ENCODE measurements around the gene MS4A3.
A peak's percentile ranks its signal among the peaks of the same experiment; 100 is the strongest.
"Not testable (repeated sequence)": the region's sequence is repeated elsewhere in the genome, so short reads cannot be mapped to it uniquely, and the experiment has no call there.

The MS4A3 gene, protein sequence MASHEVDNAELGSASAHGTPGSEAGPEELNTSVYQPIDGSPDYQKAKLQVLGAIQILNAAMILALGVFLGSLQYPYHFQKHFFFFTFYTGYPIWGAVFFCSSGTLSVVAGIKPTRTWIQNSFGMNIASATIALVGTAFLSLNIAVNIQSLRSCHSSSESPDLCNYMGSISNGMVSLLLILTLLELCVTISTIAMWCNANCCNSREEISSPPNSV

DNA sequence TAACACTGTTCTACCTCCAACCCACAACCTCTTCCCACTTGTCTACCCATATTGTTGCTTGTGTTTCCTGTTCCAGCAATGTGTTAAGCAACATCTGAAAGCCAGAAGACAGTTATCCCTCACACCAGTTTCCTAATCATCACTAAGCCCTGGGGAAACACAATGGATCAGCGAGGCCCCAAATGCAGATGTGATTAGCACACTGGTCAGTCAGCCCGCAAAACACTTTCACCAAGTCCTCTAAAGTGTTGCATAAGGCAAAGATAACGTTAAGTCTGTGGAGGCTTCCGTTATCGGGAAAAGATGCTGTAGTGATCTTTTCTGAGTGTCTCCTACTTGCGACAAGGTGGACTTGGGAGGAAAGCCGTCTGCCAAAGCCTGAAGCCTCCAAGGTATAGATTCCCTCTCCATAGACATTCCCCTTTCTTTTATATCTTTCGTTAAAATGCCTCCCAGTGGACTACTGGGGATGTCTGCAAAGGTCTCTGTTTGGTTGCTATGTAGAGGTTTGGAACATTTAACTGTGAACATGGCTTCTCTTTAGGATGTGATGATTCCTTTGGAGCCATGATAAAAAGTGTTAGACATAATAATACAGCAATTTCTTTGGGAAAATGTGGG is at the start of gene MS4A3:
Gene MS4A3 (plus strand): TSS at position 317 of the 621 bp plus-strand sequence. CDS start 4,496 bp downstream, outside the sequence.
- DNase-seq: no peak

DNA sequence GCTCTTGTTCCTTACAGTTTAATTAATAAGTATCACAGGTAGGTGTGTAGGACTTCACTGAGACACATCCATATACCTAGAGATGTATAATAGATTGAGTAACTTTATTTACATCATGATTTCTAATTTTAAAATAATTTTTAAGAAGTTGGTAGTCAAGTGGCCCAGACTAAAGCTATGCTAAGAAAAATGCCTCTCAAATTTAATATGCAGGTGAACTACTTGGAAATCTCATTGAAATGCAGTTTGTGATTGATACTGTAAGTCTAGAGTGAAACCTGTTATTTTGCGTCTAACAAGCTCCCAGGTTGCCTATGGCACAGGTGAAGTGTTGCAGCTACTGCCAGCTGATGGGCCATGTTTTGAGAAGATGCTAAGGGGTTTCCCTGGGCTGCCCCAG is 39.6 kb upstream of the MS4A3 start, which contains the start of gene OOSP4B:
Gene OOSP4B (plus strand): TSS at position 301 of the 400 bp plus-strand sequence.
- no peak for DNase-seq

DNA sequence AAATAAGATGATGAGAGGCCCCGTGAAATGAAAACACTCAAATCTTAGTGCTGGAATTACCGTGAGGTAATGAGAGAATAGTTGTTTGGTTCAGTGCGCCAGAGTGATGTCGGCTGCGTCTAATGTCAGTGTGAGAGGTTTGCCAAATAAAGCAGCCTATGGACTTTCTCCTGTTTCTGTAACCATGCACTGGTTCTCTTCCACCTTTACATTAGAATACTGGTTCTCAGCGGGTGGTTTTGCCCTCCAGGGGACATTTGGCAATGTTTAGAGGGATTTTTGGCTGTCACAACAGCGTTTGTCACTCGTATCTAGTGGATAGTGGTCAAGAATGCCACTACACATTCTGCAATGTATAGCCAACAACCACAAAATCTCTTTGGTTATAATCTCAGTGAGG is 38.4 kb upstream of the MS4A3 start:
- DNase-seq: no peak

DNA sequence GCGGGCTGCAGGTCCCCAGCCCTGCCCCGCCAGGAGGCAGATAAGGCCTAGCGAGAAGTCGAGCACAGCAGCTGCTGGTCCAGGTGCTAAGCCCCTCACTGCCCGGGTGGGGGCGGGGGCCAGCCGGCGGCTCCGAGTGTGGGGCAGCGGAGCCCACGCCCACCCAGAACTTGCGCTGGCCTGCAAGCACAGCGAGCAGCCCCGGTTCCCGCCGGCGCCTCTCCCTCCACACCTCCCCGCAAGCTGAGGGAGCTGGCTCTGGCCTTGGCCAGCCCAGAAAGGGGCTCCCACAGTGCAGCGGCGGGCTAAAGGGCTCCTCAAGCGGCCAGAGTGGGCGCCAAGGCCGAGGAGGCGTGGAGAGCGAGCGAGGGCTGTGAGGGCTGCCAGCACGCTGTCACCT is 36.1 kb upstream of the MS4A3 start:
- not testable (repeated sequence) for DNase-seq

DNA sequence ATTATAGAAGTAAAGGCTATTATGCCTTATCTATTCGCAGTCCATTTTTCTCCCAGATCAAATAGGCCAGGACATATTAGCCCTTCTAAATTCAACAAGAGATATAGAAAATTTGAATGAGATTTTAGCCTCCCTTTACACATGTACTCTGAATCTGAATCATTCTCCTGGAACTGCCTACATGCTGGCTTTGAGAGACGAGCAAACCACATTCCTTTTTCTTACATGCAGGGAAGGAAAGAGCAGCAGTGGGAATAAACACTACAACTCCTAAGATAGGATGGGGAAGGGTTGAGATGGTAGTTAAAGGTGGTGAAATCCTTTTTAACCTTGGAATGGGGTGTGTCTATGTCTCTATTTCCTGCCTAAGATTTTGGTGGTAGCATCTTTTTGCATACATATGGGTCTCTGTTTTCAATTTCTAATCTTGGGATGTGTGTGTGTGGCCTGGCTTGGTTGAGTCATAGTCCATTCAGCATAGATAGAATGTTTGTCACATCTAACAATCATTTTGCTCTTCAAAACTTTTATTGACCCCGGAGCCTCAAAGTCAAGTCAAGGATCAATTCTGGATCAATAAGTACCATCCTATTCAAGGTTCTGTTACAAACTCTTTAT is 27.3 kb upstream of the MS4A3 start:
- no peak for DNase-seq

DNA sequence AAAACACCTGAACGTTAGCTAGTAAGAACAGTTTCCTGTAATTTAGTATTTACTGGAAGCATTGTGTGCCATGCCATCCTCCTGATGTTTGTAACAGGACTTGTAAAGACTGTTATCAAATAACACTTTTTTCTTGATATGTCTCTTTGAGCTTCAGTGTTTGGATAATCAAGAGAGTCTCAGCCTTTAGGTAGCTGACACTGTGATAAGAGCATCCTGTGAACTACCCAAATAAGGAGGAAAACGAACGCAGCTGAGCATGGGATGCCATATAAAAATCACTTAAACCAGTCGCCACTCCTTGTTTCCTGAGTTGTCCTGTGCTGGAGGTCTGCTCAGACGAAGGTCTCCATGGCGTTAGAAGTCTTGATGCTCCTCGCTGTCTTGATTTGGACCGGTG is 16.4 kb upstream of the MS4A3 start, which contains the start of gene OOSP2:
Gene OOSP2 (plus strand): TSS at position 301 of the 400 bp plus-strand sequence. CDS start 51 bp downstream, at position 352.
- DNase-seq: no peak

DNA sequence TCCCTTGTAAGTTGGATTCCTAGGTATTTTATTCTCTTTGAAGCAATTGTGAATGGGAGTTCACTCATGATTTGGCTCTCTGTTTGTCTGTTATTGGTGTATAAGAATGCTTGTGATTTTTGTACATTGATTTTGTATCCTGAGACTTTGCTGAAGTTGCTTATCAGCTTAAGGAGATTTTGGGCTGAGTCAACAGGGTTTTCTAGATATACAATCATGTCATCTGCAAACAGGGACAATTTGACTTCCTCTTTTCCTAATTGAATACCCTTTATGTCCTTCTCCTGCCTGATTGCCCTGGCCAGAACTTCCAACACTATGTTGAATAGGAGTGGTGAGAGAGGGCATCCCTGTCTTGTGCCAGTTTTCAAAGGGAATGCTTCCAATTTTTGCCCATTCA is 6.0 kb upstream of the MS4A3 start:
- DNase-seq: not testable (repeated sequence)

DNA sequence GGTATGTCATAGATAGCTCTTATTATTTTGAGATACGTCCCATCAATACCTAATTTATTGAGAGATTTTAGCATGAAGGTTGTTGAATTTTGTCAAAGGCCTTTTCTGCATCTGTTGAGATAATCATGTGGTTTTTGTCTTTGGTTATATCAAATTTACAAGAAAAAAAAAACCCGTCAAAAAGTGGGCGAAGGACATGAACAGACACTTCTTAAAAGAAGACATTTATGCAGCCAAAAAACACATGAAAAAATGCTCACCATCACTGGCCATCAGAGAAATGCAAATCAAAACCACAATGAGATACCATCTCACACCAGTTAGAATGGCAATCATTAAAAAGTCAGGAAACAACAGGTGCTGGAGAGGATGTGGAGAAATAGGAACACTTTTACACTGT is 5.6 kb upstream of the MS4A3 start:
- not testable (repeated sequence) for DNase-seq

DNA sequence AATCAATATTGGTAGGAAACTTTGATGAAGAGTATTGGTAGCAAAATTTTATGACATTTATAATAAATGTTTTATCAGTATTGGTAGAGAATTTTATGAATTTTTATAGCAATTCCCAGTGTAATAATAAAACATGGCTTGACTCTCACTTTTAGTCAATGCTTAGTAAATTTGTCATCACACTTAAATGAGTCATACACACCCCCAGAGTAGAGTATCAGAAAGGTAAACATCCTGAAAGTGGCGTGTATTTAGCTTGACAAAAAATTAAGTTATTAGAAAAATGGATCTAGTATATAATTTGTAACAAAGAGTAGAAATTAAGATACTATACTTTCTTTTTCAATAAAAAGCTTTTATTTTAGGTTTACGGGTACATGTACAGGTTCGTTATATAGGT is 2.6 kb downstream of the MS4A3 start:
- DNase-seq: no peak

DNA sequence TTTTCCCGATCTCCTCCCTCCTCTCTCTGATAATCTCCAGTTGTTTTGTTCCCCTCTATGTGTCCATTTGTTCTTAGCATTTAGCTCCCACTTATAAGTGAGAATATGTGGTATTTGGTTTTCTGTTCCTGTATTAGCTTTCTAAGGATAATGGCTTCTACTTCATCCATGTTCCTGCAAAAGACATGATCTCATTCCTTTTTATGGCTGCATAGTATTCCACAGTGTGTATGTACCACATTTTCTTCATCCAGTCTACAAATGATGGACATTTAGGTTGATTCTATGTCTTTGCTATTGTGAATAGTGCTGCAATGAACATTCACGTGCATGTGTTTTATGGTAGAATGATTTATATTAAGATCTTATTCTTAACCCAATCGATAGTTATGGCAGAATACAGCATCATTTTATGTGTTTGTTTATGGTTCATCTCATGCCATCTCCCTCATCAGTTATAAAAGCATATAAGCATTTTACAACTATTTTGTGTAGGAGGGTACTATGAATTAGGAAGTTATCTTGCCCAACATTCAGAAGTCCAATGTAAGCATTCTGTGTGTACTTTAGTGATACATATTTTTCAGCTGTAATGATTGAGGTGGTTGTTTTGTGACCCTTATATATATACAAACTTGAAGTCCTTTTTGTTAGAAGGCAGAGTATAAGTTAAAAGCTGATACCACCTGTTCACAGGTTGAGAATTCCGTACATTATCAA is 3.2 kb downstream of the MS4A3 start:
- no peak for DNase-seq

DNA sequence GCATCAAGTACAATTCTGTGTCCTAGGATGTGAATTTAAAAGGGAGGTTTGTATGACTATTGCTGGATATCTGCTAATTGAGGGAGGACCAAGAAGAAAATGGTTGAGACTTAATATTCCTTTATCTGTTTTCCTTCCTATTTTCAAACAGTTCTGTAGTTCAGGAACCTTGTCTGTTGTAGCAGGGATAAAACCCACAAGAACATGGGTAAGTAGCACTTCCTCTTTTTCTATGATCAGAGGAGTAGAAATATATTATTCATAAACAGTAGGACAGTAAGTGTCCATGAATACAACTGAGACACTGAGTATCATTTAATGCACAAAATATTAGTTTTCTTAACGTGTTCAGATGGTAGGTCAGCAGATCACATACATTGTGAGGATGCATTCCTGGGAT is 7.6 kb downstream of the MS4A3 start:
- DNase-seq: peak in 1 of 2 donors; percentile 16

DNA sequence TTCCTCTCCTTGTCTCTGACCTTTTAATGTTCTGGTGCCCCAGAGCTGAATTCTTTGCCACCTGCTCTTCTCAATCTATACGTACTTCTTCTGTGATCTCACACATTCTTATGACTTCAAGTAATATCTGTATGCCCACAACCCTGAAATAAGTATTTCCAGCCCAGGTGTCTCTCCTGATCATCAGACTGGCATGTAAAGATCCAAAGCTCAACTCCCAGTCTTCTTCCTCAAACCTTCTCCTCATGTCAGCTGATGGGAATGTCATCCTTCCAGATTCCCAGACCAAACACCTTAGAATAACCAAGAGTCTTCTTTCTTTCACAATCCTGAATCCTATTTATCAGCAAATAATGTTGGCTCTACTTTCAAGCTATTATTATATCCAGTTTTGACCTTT is 9.3 kb downstream of the MS4A3 start:
- DNase-seq: no peak

DNA sequence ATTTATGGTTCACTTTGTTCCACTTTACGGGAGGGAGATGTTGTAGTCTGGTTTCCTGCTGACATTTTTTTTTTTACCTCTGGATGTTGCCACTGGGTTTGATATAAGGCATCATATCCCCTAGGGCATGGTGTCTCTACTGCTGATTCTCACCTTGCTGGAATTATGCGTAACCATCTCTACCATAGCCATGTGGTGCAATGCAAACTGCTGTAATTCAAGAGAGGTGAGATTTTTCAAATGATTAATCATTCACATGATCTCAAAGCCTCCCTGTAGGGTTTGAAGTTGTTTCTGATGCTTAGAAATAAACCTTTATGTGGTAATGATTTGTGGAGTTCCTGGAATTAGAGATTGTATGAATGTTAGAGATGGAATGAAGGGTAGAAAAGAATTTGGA is 13.0 kb downstream of the MS4A3 start:
- no peak for DNase-seq

DNA sequence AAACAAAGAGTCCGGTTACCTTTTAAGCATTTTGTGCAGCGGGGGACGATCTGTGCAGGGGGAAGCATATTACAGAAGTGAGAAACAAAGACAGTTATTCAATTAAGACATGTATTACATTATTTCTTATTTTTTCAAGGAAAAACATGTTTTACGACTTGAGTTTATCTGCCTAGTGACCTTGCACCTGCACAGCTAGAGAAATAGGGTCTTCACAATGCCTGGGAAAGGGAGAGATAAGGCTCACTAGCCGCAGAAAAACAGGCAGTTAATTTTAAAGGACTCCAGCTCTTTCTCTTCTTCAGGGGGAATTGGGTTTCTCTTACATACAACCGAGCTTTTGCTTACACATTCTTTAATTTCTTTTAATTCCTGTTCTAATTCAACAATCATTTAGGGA is 15.2 kb downstream of the MS4A3 start:
- not testable (repeated sequence) for DNase-seq

DNA sequence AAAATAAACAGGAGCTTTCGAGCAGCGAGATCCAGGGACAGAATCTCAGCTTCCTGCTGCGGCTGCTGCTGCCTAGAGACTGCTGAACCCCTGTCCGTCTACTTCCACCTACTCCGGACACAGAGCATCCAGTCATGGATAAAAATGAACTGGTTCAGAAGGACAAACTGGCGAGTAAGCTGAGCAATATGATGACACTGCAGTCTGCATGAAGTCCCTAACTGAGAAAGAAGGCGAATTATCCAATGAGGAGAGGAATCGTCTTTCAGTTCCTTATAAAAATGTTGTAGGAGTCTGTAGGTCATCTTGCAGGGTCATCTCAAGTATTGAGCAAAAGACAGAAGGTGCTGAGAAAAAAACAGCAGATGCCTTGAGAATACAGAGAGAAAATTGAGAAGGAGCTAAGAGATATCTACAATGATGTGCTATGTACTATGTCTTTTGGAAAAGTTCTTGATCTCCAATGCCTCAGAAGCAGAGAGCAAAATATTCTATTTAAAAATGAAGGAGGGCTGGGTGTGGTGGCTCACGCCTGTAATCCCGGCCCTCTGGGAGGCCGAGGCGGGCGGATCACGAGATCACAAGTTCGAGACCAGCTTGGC is 20.9 kb downstream of the MS4A3 start:
- DNase-seq: no peak

DNA sequence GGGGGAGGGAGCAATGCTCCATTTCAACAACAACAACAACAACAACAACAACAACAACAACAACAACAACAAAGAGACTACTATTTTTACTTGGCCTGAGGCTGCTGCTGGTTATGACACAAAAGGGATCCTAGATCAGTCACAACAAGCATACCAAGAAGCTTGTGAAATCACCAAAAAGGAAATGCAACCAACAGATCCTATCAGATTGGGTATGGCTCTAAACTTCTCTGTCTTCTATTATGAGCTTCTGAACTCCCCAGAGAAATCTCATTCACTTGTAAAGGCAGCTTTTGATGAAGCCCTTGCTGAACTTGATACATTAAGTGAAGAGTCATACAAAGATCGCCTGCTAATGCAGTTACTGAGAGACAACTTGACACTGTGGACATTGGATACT is 21.5 kb downstream of the MS4A3 start:
- DNase-seq: no peak

DNA sequence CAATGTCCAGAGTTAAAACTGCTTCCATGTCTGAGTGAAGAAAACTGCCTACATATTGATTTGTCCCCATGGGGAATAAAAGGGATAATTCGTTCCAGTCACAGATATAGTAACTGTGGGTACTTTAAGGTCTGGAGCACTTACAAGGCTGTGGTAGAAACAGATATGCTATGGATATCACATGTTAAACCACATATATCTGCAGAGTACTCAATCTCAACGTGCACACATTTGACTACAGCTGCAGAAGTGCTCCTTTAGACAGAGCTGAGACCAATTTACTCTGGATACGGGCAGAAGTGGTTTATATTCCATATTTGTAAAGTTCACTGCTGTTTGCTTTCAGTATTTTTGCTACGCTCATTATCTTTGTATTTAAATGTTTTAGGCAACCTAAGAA is 22.3 kb downstream of the MS4A3 start:
- no peak for DNase-seq

DNA sequence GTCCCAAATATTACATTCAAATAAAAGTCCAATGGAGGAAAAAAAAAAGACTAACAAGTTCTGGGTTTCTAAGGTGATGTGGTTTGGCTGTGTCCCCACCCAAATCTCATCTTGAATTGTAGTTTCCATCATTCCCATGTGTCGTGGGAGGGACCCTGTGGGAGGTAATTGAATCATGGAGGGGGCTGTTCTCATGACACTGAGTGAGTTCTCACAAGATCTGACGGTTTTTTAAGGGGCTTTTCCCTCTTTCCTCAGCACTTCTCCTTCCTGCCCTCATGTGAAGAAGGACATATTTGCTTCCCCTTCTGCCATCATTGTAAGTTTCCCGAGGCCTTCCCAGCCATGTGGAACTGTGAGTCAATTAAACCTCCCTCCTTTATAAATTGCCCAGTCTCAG is 24.1 kb downstream of the MS4A3 start:
- DNase-seq: no peak

DNA sequence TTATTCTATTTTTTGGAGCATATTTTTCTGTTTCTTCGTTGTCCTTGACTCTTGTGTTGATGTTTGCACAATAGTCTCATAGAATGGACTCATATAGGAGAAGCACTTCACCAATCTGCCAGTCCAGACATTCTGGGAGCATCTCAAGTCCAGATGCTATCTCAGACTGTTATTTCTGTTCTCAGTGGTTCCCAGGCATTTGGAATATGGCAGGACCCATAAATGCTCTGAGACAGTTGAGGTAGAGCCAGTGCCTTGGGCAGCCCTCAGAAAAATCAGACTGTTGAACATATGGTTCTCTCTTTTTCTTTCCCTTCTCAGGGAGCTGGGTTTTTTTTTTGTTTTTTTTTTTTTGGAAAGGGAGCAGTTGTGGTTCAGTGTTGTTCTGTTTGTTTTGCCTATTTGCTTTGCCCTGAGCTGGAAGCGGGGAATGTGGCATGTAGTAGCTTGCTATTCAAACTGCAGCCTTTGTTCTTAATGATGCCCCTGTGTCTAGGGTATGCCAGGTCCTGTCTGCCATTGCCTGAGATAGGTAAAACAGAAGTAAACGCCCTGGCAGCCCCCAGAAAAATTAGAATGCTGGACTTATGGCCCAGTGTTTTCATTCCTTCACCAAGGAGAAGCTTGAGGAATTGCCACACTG is 28.3 kb downstream of the MS4A3 start:
- DNase-seq: no peak

DNA sequence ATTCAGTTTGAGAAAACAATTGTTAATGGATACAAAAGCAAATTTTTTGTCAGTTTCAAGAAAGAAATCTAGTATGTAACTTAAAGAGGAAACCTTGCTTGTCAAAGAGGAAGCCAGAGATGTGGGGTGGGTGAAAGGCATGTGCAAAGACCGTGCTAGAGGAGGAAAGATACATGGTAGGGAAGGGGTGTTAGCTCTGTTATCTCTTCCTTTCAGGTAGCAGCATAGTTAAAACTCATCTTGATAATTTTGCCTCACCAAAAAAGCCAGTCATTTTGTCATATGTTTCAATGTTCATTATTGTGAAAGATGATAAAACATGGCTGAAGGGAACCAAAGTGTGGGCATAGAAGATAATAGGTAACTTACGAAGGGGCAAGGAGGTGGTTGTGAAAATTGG is 29.4 kb downstream of the MS4A3 start:
- no peak for DNase-seq

DNA sequence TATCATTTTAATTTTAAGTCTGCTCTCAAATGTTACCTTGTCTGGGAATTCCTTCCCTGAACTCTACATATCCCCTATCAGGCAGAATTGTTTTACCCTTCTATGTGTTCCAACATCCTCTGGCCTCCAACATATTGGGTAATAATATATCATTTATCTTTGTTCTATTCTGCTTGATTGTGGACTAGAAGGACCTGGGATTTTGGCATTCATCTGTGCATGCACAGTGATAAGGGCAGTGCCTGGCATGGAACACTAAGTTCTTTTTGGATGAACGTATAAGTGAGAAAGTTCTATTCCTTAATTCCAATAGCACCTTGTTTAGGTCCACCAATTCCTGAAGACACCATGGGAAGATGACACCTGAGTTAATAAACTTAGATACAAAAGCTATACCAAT is 30.8 kb downstream of the MS4A3 start:
- DNase-seq: no peak

DNA sequence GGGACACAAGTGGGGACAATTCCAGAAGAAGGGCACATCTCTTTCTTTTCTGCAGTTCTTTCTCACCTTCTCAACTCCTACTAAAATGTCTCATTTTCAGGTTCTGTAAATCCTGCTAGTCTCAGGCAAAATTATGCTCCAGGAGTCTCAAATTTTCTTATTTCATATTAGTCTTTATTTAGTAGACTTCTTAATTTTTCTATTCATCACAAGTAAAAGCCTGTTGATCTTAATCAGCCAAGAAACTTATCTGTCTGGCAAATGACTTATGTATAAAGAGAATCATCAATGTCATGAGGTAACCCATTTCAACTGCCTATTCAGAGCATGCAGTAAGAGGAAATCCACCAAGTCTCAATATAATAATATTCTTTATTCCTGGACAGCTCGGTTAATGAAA is 31.9 kb downstream of the MS4A3 start, which contains the start of gene MS4A2:
Gene MS4A2 (plus strand): TSS at position 301 of the 400 bp plus-strand sequence. CDS start 102 bp downstream, outside the sequence.
- DNase-seq: no peak
